GM18508 (cell line): ENCODE results near the gene SMURF1.
"Not testable (repeated sequence)": the region's sequence is repeated elsewhere in the genome, so short reads cannot be mapped to it uniquely, and the experiment has no call there.

Experiments used
- ATAC-seq: cut with Tn5 transposase; IDR thresholded peaks from one replicate; pipeline ENCODE4 v1.9.1; 2021; ENCODE audit warnings: moderate number of reproducible peaks; ENCODE audit not compliant: insufficient read depth, unreplicated experiment

SMURF1 gene

DNA sequence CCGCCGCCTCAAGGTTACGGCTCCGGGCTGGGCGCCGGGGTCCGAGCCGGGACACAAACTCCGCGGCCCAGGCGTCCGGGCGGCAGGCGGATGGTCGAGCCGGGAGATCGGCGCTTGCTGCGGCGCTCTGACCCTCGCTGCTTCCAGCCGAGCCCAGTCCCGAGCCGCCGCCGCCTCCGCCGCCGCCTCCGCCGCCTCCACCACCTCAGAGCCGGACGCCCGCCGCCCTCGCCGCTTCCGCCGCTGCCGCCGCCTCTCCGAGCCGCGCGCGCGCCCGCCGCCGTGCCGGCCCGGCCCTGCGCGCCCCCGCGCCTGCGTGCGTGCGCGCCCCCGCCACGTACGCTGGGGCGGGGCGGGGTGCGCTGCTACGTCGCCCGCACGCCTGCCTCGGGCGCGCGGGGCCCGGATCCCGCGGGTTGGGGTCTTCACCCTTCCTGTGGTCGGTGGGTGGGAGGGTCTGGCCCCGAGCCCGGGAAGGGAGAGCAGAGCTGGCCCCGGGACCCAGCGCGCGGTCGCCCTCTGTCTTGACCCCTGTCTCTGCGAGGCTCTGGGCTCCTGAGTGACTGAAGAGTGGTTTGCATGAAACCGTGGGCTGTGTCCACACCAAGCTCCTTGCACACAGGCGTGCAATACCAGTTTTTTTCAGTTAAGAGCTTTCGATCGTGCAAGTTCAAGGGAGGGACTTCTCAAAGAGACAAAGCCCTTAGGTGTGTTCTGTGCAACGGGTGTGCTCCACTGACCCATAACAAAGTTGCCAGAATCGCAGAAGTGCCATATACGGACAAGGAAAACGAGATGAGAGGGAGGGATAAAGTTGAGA, at the start of gene SMURF1:
SMURF1 (minus strand) TSS at position 256 of the 820 bp plus-strand sequence. CDS start 328 bp downstream, outside the sequence.
- no peak for ATAC-seq

DNA sequence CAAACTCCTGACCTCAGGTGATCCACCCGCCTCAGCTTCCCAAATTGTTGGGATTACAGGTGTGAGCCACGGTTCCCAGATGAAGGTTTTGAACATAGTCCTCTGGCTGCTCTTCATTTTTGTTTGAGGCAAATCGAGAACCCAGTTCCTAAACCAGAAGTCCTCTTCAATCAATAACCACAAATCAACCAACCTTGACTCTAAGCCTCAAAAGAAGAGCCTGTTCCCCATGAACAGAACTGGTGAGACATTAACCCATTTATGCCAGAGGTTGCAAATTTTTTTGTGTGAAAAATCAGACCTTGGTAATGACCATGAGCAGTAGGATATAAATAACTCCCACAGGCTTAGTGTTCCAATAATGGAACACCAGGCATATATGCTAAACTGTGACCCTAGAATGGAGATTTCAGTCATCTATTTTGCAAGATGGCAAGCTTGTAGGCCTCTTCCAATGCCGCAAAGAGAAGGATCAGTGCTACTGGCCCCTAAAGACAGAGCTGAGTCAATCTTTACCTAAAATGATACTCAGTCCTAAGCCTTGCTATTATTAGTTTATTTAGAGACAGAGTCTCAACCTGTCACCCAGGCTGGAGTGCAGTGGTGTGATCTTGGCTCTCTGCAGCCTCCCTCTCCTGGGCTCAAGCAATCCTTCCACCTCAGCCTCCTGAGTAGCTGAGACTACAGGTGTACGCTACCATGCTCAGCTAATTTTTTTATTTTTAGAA, 48.1 kb upstream of the SMURF1 start:
- ATAC-seq, result no peak

DNA sequence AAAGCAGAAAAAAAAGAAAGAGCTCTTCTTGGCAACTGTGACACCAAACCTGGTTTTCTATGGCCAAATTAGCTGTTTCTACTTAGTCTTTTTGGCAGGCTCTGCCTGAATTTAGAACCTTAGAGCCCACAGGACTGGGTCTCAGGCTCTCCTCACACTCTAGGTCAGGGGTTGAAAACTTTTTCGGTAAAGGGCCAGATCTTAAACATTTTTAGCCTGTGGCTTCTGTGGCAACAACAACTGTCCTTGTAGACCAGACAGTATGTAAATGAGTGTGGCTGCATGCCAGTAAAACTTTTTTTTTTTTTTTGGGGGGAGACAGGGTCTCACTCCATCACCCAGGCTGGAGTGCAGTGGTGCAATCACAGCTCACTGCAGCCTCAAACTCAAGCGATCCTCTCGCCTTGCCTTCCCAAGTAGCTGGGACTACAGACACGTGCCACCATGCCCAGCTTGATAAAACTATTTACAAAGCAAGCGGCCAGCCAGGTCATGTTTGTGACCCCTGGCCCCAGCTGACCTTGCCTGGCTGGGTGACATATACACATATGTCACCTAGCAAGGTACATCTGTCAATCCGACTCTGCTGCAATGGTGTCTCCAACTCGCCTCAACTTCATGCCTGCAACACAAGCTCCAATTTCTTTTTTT, 46.6 kb upstream of the SMURF1 start:
- ATAC-seq, result peak; percentile 56

DNA sequence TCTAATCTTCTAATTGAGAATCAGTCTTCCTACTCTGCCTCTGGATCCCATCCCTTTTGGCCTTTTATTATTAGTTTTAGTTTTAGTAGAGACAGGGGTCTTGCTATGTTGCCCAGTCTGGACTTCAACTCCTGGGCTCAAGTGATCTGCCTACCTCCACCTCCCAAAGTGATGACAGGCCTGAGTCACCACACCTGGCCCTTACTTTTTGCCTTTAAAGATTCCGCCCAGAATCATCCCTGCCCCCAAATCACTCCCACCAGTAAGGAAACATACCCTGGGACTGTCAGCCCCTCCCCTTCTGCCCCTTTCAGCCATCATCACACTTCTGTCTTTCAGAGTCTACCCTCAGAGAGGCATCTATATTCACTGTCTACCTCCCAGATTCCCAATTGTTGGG, 45.3 kb upstream of the SMURF1 start:
- no peak for ATAC-seq

DNA sequence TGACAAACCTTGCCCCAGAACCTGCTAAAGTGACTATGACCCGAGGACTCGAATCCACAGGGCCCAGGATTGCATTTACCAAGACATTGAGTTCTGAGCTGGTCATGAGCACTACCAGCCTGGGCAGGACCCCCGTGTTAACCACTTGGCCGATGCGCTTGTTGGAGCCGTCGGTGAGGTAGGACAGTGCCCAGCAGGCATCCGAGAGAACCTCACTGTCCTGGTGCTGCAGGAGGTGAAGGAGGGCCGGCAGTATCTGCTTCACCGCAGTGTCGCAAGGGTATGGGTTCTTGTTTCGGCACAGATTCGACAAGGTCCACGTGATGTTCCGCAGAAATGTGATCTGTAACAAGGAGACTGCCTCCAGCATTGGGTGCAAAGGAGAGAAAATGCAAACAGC, 44.3 kb upstream of the SMURF1 start:
- no peak for ATAC-seq

DNA sequence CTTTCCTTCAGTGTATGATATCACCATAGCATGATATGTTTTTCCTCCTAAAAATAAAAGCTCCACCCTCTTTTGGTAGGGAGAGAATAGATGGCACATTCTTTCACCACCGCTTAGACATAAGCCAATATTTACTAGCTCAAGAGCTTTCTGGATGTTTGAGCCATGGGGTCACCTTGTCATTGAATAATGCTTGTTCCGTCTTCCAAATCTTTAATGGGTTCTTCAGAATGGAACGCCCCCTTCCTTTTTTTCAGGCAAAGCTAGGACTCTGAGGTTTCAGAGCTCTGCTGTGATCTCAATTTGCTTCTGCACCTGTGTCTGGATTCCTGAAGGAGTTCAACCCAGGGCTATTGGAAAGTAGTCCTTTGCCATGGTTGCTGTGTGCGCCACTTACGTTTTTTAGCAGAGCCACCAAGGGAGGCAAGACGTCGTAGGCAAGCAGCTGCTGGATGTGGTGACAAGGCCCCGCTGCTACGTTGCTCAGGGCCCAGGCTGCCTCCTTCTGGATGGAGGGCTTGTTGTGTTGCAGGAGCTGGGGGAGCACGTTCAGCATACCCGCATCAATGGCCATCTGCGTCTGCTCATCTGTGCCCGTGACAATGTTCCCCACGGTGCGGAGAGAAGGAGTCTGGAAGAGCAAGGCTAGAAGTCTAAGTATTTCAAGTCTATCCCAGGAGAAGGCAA, 40.8 kb upstream of the SMURF1 start:
- ATAC-seq, result no peak

DNA sequence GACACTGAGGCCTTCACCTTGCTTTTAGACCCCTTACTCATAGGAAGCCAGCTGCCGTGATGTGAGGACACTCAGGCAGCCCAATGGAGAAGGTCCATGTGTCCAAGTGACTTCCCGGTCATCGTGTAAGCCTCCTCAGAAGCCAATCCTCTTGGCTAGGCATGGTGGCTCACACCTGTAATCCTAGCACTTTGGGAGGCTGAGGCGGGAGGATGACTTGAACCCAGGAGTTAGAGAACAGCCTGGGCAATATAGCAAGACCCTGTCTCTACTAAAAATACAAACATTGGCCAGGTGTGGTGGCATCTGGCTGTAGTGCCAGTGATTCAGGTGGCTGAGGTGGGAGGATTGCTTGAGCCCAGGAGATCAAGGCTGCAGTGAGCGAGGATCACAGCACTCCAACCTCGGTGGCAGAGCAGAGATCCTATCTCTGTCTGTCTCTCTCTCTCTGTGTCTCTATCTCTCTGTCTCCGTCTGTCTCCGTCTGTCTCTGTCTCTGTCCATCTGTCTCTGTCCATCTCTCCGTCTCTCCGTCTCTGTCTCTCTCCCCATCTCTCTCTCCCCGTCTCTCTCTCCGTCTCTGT, 36.3 kb upstream of the SMURF1 start:
- no peak for ATAC-seq

DNA sequence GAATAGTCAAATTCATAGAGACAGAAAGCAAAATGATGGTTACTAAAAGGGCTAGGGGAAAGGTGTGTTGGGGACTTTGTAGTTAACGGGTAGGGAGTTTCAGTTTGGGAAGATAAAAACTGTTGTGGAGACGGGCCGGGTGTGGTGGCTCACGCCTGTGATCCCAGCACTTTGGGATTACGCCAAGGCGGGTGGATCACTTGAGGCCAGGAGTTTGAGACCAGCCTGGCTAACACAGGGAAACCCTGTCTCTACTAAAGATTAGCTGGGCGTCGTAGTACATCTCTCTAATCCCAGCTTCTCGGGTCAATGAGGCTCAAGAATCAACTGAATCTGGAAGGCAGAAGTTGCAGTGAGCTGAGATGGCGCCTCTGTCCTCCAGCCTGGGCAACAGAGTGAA, 33.3 kb upstream of the SMURF1 start:
- no peak for ATAC-seq

DNA sequence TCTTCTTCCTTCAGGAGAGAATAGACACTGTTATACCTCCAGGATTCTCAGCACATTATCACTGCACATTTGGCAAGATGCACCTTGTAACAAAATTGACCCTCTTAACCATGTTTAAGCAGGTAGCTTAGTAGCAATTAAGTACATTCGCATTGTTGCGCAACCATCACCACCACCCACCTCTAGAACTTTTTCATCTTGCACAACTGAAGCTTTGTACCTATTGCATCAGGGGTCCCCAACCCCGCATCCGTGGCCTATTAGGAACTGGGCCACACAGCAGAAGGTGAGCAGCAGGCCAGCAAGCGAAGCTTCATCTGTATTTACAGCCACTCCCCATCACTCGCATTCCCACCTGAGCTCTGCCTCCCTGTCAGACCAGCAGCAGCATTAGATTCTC, 29.9 kb upstream of the SMURF1 start:
- ATAC-seq, result no peak

DNA sequence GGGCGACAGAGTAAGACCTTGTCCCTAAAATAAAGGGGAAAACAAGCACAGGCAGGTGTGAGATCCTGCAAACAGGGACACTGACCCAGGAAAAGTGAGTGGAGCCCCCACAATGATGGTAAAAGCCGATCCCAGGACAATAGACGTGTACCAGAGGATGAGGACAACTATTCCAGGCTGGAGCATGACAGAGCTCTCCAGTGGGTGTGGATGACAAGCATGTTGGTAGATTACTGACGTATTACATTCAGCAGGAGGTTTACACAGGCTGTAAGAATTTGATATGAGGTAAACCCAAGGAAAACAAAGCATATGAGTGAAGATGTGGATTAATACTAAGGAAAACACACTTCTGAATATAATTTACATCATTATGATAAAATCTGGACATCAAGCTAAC, 27.8 kb upstream of the SMURF1 start:
- ATAC-seq, result no peak

DNA sequence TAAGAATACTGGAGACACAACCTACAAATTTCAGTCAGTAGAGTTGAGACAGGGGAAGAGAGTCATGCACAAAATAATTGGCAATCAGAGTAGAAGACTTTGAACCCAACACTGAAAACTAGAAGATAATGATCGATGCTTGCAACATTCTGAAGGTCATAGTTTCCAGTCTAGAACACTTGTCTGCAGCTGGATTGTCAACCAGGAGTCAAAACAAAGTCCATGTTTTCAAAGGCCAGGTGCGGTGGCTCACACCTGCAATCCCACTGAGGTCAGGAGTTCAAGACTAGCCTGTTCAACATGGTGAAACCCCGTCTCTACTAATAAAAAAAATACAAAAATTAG, 26.8 kb upstream of the SMURF1 start:
- ATAC-seq, result no peak

DNA sequence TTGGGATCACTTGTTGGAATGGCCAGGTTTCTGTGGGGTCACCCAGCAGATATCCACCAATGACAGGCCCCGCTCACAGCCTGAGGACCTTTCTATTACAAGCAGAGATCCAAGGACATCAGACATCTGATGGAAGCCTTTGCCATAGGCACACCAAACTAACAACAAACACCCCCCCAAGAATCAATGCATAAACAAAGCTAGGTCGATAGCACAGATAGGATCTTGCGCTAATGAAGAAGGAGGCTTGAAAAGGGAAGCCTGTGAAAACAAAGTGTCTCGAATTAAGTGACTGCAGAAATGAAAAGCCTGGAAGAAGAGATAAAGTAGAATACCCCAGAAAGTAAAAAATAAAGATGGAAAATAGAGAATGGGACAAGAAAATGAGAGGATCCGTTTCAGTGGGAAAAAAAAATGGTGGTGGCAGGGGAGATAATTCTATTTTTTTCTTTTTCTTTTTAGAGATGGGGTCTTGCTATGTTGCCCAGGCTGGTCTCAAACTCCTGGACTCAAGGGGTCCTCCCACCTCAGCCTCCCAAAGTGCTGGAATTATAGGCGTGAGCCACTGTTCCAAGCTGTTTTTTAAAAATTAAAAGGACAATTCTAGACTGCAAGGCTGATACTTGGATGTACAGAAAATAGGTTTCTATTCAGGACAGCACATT, 26.3 kb upstream of the SMURF1 start:
- ATAC-seq, result no peak

DNA sequence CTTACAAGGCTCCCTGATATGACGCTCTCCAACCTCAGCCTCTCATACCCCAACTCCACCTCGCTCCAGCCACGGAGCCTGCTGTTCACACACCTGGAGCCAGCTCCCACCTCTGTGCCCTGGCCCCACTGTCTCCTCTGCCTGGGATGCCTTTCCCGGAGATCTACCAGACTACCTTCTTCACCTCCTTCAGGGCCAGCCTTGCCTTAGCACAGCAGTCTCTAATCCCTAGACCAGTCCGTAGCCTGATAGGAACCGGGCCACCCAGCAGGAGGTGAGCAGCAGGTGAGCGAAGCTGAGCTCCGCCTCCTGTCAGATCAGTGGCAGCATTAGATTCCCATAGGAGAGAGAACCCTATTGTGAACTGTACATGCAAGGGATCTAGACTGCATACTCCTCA, 23.2 kb upstream of the SMURF1 start:
- no peak for ATAC-seq

DNA sequence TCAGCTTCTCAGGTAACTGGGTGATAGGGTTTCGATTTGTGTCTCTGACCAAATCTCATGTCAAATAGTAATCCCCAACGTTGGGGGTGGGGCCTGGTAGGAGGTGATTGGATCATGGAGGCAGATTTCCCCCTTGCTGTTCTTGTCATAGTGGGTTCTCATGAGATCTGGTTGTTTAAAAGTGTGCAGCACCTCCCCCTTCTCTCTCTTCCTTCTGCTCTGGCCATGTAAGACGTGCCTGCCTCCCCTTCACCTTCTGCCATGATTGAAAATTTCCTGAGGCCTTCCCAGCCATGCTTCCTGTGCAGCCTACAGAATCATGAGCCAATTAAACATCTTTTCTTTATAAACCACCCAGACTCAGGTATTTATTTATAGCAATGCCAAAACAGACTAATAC, 21.9 kb upstream of the SMURF1 start:
- ATAC-seq, result no peak

DNA sequence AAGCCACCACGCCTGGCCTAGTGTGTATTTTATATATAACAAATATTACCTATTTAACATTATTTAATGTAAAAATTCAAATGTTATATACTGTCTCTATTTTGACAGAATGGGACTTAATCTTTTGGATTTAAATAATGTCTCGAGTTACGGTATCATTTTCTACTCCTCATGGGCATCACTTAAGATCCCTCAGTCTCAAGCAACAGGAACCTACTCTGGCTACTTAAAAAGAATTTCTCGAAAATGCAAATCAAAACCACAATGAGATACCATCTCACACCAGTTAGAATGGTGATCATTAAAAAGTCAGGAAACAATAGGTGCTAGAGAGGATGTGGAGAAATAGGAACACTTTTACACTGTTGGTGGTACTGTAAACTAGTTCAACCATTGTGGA, 19.8 kb upstream of the SMURF1 start:
- ATAC-seq, result not testable (repeated sequence)

DNA sequence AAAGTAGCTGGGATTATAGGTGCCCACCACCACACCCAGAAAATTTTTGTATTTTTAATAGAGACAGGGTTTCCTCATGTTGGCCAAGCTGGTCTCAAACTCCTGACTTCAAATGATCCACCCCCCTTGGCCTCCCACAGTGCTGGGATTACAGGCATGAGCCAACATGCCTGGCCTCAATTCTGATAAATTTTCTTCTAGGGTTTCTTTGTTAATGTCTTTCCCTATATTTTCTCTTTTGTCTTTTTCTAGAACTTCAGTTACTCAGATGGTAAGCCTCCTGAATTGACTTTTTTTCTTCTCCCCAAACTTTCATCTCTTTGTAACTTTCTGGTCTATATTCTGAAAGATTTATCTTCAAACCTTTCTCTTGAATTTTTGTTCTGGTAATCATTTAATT, 12.7 kb upstream of the SMURF1 start:
- ATAC-seq, result no peak

DNA sequence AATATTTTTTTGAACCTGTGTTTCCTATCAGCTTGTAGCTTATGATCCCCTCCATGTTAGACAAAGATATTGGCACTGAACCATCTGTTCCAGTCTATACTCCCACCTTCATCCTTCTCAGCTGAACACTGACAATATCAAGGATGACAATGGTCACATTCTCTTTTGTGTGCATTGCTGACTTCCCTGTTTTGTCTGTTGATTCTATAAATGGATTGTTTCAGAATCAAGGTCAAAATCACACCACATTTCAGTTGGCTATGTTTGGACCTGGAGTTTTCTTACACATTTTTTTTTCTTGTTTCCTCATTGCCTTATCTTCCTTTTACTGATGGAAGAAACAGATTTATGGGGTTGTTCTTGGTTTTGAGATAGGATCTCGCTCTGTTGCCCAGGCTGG, 11.3 kb upstream of the SMURF1 start:
- ATAC-seq, result no peak

DNA sequence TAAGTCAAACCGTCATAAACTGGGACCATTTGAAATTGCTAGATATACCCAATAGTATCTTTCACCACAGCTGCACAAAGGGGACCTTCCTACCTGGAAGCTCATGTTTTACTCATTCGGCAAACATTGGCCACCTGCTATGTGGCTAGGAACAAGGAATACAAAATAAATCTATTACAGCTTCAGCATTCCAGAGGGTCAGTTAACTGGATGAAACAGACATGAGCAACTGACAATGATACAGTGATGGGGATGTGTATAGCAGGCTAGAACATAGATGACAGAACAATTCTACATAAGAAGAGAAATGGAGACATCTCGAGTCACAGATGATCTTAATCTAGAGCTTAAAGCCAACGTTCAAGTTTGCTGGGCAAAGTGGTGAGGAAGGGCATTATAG, 3.1 kb upstream of the SMURF1 start:
- ATAC-seq, result no peak

DNA sequence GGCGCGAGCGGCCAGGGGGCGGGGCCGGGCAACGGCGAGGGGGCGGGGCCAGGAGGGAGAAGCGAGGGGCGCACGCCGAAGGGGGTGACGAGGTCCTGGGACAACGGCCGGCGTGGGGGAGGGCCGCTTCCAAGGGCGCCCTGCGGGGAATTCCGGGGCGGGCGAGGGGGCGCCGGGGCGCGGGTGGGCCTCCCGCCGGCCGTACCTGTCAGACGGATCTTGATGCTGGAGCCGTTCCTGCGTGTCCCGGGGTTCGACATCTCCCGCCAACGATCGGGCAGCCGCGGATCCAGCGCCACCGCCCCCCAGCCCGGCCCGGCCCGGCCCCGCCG, 421 bp downstream of the SMURF1 start:
- no peak for ATAC-seq
